Hepatic stellate cell (primary cell): ENCODE data around the gene MANEA.
A peak's percentile ranks its signal among the peaks of the same experiment; 100 is the strongest.

Source experiments
- DNase-seq: peaks from one replicate; pipeline ENCODE4 v3.0.0; 2011; ENCODE audit warnings: low spot score

The MANEA gene

GRCh38 chr6:95587989-95588388 is 10.7 kb downstream of the MANEA start:
- no peak for DNase-seq

DNA sequence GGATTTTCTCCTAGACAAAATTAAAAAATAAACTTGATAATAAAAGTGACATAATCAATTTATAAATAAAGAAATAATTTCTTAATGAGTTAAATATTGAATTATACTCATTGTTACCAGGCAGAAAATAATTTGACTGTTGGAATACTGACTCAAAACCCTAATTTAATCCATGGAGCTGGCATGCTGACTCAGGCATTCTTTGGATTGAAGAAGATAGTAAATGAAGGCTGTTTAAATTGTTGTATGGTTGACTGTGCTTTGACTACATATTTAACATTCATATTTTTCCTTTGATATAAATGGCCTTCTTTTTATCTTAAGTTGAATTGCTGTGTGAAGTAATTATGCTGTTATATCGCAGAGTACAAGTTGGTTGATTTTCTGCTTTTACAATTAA is 11.7 kb downstream of the MANEA start:
- no peak for DNase-seq

DNA sequence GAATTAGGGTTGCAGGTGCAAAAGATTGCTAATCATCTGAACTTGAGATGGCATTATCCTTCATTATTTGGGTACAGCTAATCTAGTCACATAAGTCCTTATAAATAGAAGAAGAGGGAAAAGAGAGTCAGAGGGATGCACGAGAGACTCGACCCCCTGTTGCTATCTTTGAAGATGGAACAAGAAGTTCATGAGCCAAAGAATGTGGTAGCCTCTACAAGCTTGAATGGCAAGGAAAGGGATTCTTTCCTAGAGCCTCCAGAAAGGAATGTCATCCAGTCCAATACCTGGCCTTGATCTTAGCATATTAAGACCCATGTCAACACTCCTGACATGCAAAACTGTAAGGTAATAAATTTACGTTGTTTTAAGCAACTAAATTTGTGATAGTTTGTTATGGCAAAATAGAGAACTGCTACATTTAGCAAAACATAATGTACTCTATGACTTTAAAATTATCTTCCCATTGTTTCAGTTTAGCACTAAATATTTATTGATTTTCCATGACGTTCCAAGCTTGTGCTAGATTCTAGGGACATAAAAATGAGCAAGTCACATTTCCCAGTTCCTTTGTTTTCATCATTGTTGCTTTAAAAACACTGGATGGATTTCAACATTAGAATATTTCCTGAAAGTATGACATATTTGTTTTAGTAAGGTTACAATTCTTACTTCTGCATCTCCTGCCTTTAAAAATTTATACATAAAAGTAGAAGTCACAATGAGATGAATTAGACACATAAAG is 12.7 kb downstream of the MANEA start:
- no peak for DNase-seq

- no peak for DNase-seq
These were observed 15.7 kb downstream of the MANEA start for GRCh38 chr6:95593025-95593424.

DNA sequence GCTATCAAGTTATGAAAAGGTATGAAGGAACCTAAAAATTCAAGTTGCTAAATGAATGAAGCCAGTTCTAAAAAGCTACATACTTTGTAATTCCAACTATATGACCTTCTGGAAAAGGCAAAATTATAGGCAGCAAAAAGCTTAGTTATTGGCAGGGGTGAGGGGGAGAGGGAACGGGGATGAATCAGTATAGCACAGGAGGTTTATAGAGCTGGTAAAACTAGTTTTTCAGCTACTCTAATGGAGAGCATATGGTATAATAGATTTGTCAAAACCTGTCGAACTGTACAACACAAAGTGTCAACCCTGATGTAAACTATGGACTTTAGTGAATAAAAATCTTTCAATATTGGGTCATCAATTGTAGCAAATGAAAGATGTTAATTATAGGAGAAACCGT is 18.7 kb downstream of the MANEA start:
- DNase-seq: no peak

GRCh38 chr6:95599706-95600105 is 22.4 kb downstream of the MANEA start:
- no peak for DNase-seq

- DNase-seq: peak; percentile 26
These were observed 23.8 kb downstream of the MANEA start for GRCh38 chr6:95601133-95601532.

DNA sequence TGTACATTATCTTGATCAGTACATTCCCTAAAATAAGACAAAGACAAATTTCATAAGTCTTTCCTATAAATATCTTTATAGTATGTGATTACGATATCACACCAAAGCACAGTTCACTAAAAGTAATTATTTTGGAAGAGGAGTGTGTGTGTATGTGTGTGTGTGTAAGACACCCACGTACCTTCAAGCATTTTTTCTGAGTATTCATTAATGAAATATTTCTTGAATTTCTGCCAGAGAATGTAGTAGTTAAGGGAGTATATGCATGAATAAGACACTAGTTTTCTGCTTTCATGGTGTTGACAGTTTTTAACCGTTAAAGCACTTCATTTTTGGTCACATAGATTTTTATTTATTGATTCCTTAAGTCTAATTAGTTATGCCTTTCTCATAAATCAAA is 36.8 kb downstream of the MANEA start:
- no peak for DNase-seq

GRCh38 chr6:95629551-95629950 is 52.2 kb downstream of the MANEA start:
- no peak for DNase-seq

DNA sequence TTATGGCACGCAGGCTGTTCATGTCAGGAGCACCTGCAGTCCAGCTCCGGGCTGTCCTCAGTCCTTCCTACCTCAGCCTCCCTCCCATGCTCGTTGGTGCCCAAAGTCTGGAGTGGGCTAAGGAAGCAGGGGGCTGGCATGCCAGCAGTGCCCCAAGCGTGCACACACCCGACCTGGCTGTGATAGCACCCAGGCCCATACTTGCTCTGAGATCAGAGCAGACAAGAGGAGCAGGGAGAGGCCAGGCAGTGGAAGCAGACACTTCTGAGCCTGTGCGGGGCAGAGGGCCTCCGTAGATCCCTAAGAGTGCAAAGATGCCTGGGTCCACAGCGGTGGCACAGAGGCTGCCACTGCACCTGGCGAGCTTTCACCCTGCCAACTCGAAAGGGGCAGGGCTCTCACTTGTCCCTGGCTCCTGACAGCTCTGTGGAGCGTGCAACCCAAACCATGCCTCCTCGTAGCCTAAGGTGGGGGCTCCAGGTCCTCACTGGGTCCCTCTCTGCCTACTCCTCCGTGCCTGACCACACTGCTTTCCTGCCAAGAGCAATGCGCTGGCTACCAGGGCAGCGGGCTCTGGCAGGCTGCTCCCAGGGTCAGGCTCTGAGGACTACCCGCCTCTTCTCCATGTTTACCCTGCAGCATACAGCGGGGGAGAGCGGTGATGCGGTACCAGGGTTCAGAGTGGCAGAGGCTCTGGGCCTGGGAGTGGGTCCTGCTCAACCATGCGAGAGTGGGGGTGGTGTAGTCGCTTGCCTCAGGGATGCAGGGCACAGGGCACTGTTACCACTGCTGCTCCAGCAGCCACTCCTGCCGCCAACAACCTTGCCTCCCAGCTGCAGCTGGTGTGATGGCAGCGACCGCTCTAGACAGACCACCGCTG is 59.5 kb downstream of the MANEA start:
- no peak for DNase-seq

- no peak for DNase-seq
These were observed 71.3 kb downstream of the MANEA start for GRCh38 chr6:95648636-95649035.

DNA sequence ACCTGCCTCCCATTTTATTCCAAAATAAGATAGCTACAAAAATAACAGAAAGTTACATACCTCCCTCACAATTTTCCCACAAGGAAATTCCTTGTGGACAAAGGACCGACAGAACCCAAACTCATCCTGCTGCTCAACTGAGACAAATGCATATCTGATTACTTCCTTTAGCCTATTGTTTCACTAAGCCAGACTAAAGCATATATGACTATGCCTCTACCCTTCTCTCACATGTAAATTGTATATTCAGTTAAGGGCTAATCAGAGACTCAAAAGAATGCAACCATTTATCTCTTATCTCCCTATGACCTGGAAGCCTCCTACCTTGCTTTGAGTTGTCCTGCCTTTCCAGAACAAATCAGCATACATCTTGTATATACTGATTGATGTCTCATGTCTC is 72.1 kb downstream of the MANEA start:
- DNase-seq: no peak

DNA sequence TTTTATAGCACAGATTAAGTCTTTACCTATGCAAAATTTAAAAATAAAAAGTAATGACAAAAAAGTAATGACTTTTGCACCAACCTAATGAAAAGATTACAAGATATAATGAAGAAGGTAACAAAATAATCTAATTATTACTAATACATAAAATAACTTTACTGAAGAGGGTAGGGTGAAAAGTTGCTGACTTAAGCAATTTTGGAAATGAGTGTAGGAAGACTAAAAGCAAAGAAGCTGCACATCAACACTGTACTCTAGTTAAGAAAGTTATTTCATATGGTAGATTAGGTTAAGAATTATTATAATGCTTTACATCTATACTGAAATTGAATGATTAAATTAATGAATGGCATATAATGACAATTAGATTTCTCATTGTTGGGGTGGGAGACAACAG is 76.8 kb downstream of the MANEA start:
- DNase-seq: no peak

DNA sequence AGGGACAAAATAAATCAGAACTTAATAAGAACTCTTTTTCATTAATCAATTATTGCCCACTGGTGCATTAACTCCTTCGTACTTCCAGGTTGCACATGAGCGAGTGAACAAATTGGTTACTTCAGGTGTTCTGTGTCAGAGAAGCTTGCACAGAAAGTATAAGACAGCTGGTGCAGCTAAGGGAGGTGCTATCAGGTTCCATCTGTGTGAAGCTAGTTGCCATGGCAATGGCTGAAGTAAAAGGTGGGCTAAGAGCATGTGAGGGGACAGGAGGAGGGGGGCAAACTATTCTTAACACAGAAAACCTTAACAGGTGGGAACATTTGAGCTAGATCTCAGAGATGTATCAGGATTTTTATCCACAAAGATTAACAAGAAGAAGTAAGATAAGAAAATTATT is 81.6 kb downstream of the MANEA start:
- DNase-seq: no peak
